Esophagus squamous epithelium (tissue), 5 donors: Measurements from ENCODE around the gene CSNK1G1. TPM values are rescaled to one million over a fixed set of nuclear protein-coding genes. Genes with fewer than 3 reads are reported as not detected.
"Not testable (repeated sequence)": the region's sequence is repeated elsewhere in the genome, so short reads cannot be mapped to it uniquely, and the experiment has no call there.

Experiments
- DNase-seq: peaks from one replicate; lab custom pipeline; 2025; lab: John Stamatoyannopoulos, UW
- H3K27ac ChIP-seq, 4 donors: fragments of 200-600 bp; sonication (generic); one replicate each; pipeline ENCODE4 v1.5.1; 2016 to 2019; ENCODE audit warnings: mild to moderate bottlenecking in 1 of 4
- H3K27me3 ChIP-seq, 4 donors: fragments of 200-600 bp; sonication (generic); 1 replicate in 3 of 4; 2 replicates in 1 of 4; pipeline versions ENCODE4 v1.5.1 to v1.6.0; 2017 to 2021; ENCODE audit warnings: antibody characterized with exemption in 1 of 4
- H3K36me3 ChIP-seq, 3 donors: fragments of 200-600 bp; sonication (generic); one replicate each; pipeline ENCODE4 v1.5.1; 2016 to 2019
- H3K4me1 ChIP-seq, 3 donors: fragments of 200-600 bp; sonication (generic); one replicate each; pipeline ENCODE4 v1.5.1; 2017 to 2019
- H3K4me3 ChIP-seq, 4 donors: fragments of 200-600 bp; sonication (generic); 1 replicate in 3 of 4; 2 replicates in 1 of 4; pipeline ENCODE4 v1.5.1; 2016 to 2019; ENCODE audit warnings: mild to moderate bottlenecking in 2 of 4, moderate library complexity in 1 of 4
- H3K9me3 ChIP-seq, 3 donors: fragments of 200-600 bp; sonication (generic); one replicate each; pipeline ENCODE4 v1.5.1; 2016 to 2019
- CTCF ChIP-seq, 6 experiments: fragments of 450-650 bp in 4 of 6; fragments of 200-600 bp in 2 of 6; sonication (generic) in 2 of 6; IDR thresholded peaks; one replicate each; pipeline ENCODE4 v1.5.1; 2016 to 2019; ENCODE audit warnings: antibody characterized with exemption in 6 of 6, mild to moderate bottlenecking in 4 of 6, moderate library complexity in 4 of 6
- POLR2A ChIP-seq, 4 donors: fragments of 450-650 bp; IDR thresholded peaks; one replicate each; pipeline ENCODE4 v1.6.1; 2017; ENCODE audit warnings: antibody characterized with exemption in 4 of 4, mild to moderate bottlenecking in 4 of 4, moderate library complexity in 3 of 4
- WGBS, 2 donors: methylation state at CpG; one replicate each; pipeline ENCODE4 v1.1.5; 2018; 5-methylcytosine and 5-hydroxymethylcytosine counted together
- intact Hi-C: fragments of 100-400 bp; cut with DNase I; formaldehyde crosslinking; loops from one replicate; pipeline ENCODE4 v1.15.0; 2022
- total RNA-seq, 4 donors: library from RNA; depleted of rRNA; stranded (reverse); fragments of >200 nt; gene quantifications; one replicate each; pipeline ENCODE4 v1.1.0, GENCODE V29; 2016
- donor health status: DM: yes; HTN: yes; CAD: no.

Gene CSNK1G1
- 10 to 100 TPM; 15.0 to 21.4 (median 16.8) TPM for total RNA-seq

GRCh38 chr15:64355944-64356709 is at the start of gene CSNK1G1:
Gene CSNK1G1, minus strand, starts transcription at chr15:64356173. Its CDS starts 55,674 bp downstream, at chr15:64300499.
- Histone ChIP-seq H3K36me3 (peaks cover 0 to 7% (median 0%) of the 10 kb centered on the region in 3 donors), H3K4me3 (peak within 1 kb of the TSS; percentile 68 to 80 (median 72)), H3K27me3 (no peaks in the 10 kb centered on the region), H3K27ac (peak within 1 kb of the TSS; percentile 79 to 89 (median 81)), H3K9me3 (no peaks in the 10 kb centered on the region), H3K4me1 (peaks cover 3 to 30% (median 11%) of the 10 kb centered on the region in 3 donors)
- WGBS, 2 donors, result 0 to 1% methylated on average over 10 to 18 of the region's 42 CpGs
- intact Hi-C loops, result loop anchor here (10.0 kb wide), 2 partner anchors 141 to 201 kb away; partner anchors contain the start of gene SNX22
- peak; percentile 57 for DNase-seq
- peak in 1 of 4 donors; percentile 27 for TF ChIP-seq POLR2A (IDR thresholded peaks at IDR 0.05)
- TF ChIP-seq CTCF (IDR thresholded peaks at IDR 0.05), result peak; percentile 10 to 57 (median 44)

GRCh38 chr15:64400583-64400982 is 44.6 kb upstream of the CSNK1G1 start:
- DNase-seq, result no peak
- Histone ChIP-seq H3K4me3 (no peak overlapping the region), H3K27me3 (no peaks in the 10 kb centered on the region), H3K4me1 (no peaks in the 10 kb centered on the region), H3K36me3 (peaks cover 4 to 100% (median 48%) of the 10 kb centered on the region in 3 donors), H3K27ac (no peak overlapping the region), H3K9me3 (no peaks in the 10 kb centered on the region)
- WGBS, 2 donors, result 88 to 95% methylated on average over 2 of the region's 2 CpGs
- intact Hi-C loops, result no loop called here
- no peak for TF ChIP-seq CTCF (IDR thresholded peaks at IDR 0.05)
- TF ChIP-seq POLR2A (IDR thresholded peaks at IDR 0.05), result no peak

GRCh38 chr15:64398575-64398974 is 42.6 kb upstream of the CSNK1G1 start:
- no peak for DNase-seq
- no peaks in the 10 kb centered on the region for H3K27me3 ChIP-seq
- no peaks in the 10 kb centered on the region for H3K4me1 ChIP-seq
- no peak overlapping the region for H3K4me3 ChIP-seq
- WGBS, 2 donors, result 92 to 100% methylated on average over 2 of the region's 2 CpGs
- TF ChIP-seq CTCF (IDR thresholded peaks at IDR 0.05), result no peak
- TF ChIP-seq POLR2A (IDR thresholded peaks at IDR 0.05), result no peak
- intact Hi-C loops, result no loop called here
- H3K36me3 ChIP-seq, result peaks cover 4 to 100% (median 43%) of the 10 kb centered on the region in 3 donors
- H3K27ac ChIP-seq, result no peak overlapping the region
- no peaks in the 10 kb centered on the region for H3K9me3 ChIP-seq

- H3K9me3 ChIP-seq, result no peaks in the 10 kb centered on the region
- WGBS, 2 donors, result 96 to 98% methylated on average over 5 of the region's 5 CpGs
- H3K4me3 ChIP-seq, result no peak overlapping the region
- no peaks in the 10 kb centered on the region for H3K4me1 ChIP-seq
- no peak for DNase-seq
- H3K27me3 ChIP-seq, result no peaks in the 10 kb centered on the region
- TF ChIP-seq CTCF (IDR thresholded peaks at IDR 0.05), result no peak
- no peak for TF ChIP-seq POLR2A (IDR thresholded peaks at IDR 0.05)
- intact Hi-C loops, result no loop called here
- peaks cover 4 to 99% (median 43%) of the 10 kb centered on the region in 3 donors for H3K36me3 ChIP-seq
- H3K27ac ChIP-seq, result no peak overlapping the region
Measured at GRCh38 chr15:64396789-64397188, 40.8 kb upstream of the CSNK1G1 start.

GRCh38 chr15:64392471-64392870 is 36.5 kb upstream of the CSNK1G1 start:
- H3K36me3 ChIP-seq, result peaks cover 0 to 74% (median 14%) of the 10 kb centered on the region in 3 donors
- H3K4me3 ChIP-seq, H3K27me3 ChIP-seq, H3K27ac ChIP-seq, intact Hi-C loops, DNase-seq, H3K9me3 ChIP-seq: not testable (repeated sequence)
- WGBS, 2 donors, result 77 to 96% methylated on average over 3 of the region's 3 CpGs
- H3K4me1 ChIP-seq, result peaks cover 0 to 14% (median 11%) of the 10 kb centered on the region in 3 donors
